ENCODE data around the gene BCAS1. TPM values are rescaled to one million over a fixed set of nuclear protein-coding genes. Genes with fewer than 3 reads are reported as not detected.

Gene BCAS1
- total RNA-seq, 1 experiment from 2014 or later, result 0.07 TPM

GRCh38 chr20:53960579-53961272, 109.7 kb downstream of the BCAS1 start:
- no peak for DNase-seq (ENCODE audit: low spot score)

- no peak for DNase-seq (ENCODE audit: low spot score)
Observed at GRCh38 chr20:53959911-53960578, 110.3 kb downstream of the BCAS1 start.

GRCh38 chr20:53958260-53958659, 112.1 kb downstream of the BCAS1 start:
- no peak for DNase-seq (ENCODE audit: low spot score)

GRCh38 chr20:53957451-53958172, 112.8 kb downstream of the BCAS1 start:
- no peak for DNase-seq (ENCODE audit: low spot score)

- no peak for DNase-seq (ENCODE audit: low spot score)
Observed at GRCh38 chr20:53956013-53956715, 114.2 kb downstream of the BCAS1 start.

- no peak for DNase-seq (ENCODE audit: low spot score)
Observed at GRCh38 chr20:53954723-53955658, 115.4 kb downstream of the BCAS1 start.

- no peak for DNase-seq (ENCODE audit: low spot score)
Observed at GRCh38 chr20:53952528-53953096, 117.8 kb downstream of the BCAS1 start.

- no peak for DNase-seq (ENCODE audit: low spot score)
Observed at GRCh38 chr20:53950578-53950977, 119.8 kb downstream of the BCAS1 start.

- no peak for DNase-seq (ENCODE audit: low spot score)
Observed at GRCh38 chr20:53950031-53950430, 120.4 kb downstream of the BCAS1 start.

- DNase-seq (ENCODE audit: low spot score), result peak; percentile 96
Observed at GRCh38 chr20:53949319-53949839, 121.0 kb downstream of the BCAS1 start.

GRCh38 chr20:53948383-53949318, 121.7 kb downstream of the BCAS1 start:
- DNase-seq (ENCODE audit: low spot score), result no peak

GRCh38 chr20:53947501-53948195, 122.7 kb downstream of the BCAS1 start:
- DNase-seq (ENCODE audit: low spot score), result no peak

- DNase-seq (ENCODE audit: low spot score), result no peak
Observed at GRCh38 chr20:53946106-53946505, 124.3 kb downstream of the BCAS1 start.

GRCh38 chr20:53945478-53945877, 124.9 kb downstream of the BCAS1 start:
- DNase-seq (ENCODE audit: low spot score), result no peak

- no peak for DNase-seq (ENCODE audit: low spot score)
Observed at GRCh38 chr20:53944796-53945195, 125.6 kb downstream of the BCAS1 start.

GRCh38 chr20:53943522-53944291, 126.7 kb downstream of the BCAS1 start:
- peak; percentile 69 for DNase-seq (ENCODE audit: low spot score)

- DNase-seq (ENCODE audit: low spot score), result no peak
Observed at GRCh38 chr20:53942973-53943372, 127.4 kb downstream of the BCAS1 start.

GRCh38 chr20:53942472-53942816, 128.0 kb downstream of the BCAS1 start:
- no peak for DNase-seq (ENCODE audit: low spot score)
